Fibroblast of mammary gland (primary cell): ENCODE data around the gene CAPN13.

ENCODE experiments used
- DNase-seq: peaks from one replicate; pipeline ENCODE4 v3.0.0-alpha.2; 2010; ENCODE audit warnings: low read depth
- H3K4me3 ChIP-seq: 2 replicates; pipeline ENCODE4 v1.5.1; 2011; ENCODE audit warnings: low read depth, mild to moderate bottlenecking, low read length, moderate library complexity; ENCODE audit not compliant: control insufficient read depth
- TF ChIP-seq, protein P1 (sequence below): conservative IDR thresholded peaks from 2 replicates; pipeline ENCODE4 v1.5.1; 2011; ENCODE audit warnings: low read depth, low read length, inconsistent platforms; ENCODE audit not compliant: control insufficient read depth, insufficient read depth

CAPN13 gene

DNA sequence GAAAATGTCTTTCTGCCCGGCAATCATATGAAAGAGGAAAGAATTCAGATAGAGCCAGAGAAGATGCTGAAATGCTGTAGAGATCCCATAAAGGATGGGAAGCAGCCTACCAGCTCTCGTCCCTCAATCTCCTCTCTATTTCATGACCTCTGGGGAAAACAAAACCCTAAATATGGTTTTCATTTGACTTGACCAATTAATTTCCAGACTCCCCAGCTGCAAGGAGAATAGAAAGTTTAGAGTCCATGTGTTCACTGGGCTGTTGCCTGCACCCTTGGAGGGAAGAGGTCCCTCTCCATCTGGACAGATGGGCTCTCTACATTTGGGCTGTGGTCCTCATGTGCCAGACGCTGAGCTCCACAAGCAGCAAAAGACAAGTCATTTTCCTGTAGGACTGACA, 40.6 kb downstream of the CAPN13 start:
- H3K4me3 ChIP-seq, result no peak overlapping the region
- DNase-seq, result no peak
- TF ChIP-seq, protein P1, sequence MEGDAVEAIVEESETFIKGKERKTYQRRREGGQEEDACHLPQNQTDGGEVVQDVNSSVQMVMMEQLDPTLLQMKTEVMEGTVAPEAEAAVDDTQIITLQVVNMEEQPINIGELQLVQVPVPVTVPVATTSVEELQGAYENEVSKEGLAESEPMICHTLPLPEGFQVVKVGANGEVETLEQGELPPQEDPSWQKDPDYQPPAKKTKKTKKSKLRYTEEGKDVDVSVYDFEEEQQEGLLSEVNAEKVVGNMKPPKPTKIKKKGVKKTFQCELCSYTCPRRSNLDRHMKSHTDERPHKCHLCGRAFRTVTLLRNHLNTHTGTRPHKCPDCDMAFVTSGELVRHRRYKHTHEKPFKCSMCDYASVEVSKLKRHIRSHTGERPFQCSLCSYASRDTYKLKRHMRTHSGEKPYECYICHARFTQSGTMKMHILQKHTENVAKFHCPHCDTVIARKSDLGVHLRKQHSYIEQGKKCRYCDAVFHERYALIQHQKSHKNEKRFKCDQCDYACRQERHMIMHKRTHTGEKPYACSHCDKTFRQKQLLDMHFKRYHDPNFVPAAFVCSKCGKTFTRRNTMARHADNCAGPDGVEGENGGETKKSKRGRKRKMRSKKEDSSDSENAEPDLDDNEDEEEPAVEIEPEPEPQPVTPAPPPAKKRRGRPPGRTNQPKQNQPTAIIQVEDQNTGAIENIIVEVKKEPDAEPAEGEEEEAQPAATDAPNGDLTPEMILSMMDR, result no peak

DNA sequence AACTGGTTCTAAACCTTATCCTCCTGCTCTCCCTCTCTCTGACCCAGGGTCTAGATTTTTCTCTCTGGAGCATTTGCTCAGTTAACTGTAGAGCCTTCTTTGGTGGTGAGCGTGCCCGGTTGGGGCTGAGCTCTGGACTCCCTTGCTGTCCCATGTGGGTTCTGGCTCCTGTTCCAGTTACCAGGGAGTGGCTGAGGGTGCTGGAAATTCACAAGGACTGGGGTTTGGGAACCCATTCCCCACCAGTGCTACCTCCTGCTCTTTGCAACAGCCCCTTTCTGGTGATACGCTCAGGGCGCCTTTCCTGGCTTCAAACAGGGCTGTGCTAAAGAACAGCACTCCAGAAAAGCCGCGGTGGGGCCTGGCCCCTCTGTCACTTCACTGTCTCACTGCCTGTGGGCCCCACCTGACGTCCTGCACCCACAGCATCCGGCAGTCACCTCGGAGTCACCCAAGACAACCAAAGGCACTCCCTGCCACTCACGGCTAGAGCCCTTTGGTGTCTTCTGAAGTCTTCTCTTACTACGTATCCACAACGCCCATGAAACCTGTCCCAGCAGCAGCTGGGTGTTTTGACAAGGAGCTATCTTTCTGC, 41.3 kb downstream of the CAPN13 start:
- DNase-seq, result no peak
- no peak overlapping the region for H3K4me3 ChIP-seq
- TF ChIP-seq, protein P1, result no peak

DNA sequence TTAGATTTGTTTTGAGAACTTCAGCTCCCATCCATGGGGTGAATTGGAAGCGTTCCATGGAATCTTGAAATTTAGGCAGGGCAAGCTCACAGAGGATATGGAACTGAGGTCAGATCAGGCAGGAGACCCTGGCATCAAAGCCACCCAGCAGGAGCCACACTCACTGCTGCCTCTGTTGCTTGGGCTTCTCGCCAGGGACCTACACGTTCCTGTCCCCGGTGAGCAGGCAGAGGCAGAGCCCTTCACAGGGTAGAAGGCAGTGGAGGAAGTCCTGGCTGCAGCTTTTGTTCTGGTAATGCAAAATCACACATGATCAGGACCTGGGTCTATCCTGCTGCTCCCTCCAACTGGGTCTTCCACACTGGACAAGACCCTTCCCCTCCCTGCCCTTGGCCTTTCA, 42.1 kb downstream of the CAPN13 start:
- TF ChIP-seq, protein P1, result no peak
- no peak for DNase-seq
- no peak overlapping the region for H3K4me3 ChIP-seq

DNA sequence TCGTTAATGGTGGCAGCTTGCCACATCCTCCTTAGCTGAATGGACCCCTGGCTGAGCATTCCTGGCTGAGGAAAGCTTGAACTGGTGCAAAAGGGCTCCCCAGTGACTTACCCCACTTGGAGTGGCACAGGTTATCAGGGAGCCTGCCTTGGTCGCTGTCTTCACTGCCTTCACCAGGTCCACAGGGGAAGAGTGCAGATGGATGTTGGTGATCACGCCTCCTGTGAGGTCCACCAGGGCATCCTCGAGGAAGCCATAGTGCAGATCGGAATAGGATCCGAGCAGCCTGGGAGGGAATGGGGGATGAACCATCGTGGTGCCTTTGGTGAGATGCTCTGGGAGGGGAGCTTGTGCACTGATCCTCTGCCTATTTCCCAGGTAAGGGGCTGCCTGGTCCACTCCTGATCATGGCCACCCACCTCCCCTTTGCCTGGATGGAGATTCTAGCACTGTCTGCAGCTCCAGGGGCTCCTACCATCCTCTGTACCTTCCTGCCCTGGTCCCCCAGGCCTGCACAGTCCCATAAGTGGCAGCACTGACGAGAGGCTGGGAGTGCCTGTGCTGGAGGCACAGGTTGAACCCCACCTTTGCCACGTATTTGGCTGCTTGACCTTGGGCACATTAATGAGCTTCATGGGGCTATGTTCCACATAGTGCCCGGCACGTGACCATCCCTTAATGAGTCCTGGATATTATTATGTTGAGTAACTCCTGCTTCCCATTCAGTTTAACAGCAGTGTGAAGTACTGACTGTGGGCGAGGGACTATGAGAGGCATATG, 43.0 kb downstream of the CAPN13 start:
- TF ChIP-seq, protein P1, result no peak
- DNase-seq, result no peak
- H3K4me3 ChIP-seq, result no peak overlapping the region

- peak; percentile 37 for DNase-seq
- no peak overlapping the region for H3K4me3 ChIP-seq
- TF ChIP-seq, protein P1, result no peak
Observed at GRCh38 chr2:30763151-30763660, 44.0 kb downstream of the CAPN13 start.

DNA sequence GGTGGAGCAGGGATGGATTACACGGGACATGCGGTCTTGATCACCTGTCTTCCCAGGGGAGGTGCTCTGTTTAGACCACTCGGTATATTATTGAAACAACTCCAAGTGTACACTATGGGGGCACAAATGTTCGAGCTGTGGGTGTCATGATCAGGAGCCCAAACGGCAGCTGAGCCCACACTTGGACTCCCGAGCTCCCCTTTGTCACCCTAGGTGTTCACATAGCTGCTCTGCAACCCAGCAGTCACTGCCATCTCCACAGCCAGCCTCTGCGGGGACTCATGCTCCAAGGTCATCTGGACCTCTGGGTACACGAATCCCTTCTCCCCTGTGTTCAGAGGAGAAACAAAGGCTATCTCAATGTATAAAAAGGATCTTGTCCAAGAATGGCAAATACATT, 46.0 kb downstream of the CAPN13 start:
- no peak overlapping the region for H3K4me3 ChIP-seq
- TF ChIP-seq, protein P1, result no peak

More for the DNA sequence above, 46.0 kb downstream of the CAPN13 start:
- DNase-seq, result no peak
